Loucy (cell line): ENCODE results near the gene HSPA6.
"Not testable (repeated sequence)": the region's sequence is repeated elsewhere in the genome, so short reads cannot be mapped to it uniquely, and the experiment has no call there.

Source experiments
- EZH2phosphoT487 ChIP-seq: fragments of 200-600 bp; IDR thresholded peaks from 2 replicates; pipeline ENCODE4 v1.6.1; 2018; ENCODE audit warnings: antibody characterized with exemption, mild to moderate bottlenecking, moderate library complexity, borderline replicate concordance
- TF ChIP-seq, protein P1 (sequence below): fragments of 200-600 bp; sonication (generic); conservative IDR thresholded peaks from 2 replicates; pipeline ENCODE4 v1.5.1; 2014; ENCODE audit warnings: mild to moderate bottlenecking, antibody characterized with exemption, low read length

DNA sequence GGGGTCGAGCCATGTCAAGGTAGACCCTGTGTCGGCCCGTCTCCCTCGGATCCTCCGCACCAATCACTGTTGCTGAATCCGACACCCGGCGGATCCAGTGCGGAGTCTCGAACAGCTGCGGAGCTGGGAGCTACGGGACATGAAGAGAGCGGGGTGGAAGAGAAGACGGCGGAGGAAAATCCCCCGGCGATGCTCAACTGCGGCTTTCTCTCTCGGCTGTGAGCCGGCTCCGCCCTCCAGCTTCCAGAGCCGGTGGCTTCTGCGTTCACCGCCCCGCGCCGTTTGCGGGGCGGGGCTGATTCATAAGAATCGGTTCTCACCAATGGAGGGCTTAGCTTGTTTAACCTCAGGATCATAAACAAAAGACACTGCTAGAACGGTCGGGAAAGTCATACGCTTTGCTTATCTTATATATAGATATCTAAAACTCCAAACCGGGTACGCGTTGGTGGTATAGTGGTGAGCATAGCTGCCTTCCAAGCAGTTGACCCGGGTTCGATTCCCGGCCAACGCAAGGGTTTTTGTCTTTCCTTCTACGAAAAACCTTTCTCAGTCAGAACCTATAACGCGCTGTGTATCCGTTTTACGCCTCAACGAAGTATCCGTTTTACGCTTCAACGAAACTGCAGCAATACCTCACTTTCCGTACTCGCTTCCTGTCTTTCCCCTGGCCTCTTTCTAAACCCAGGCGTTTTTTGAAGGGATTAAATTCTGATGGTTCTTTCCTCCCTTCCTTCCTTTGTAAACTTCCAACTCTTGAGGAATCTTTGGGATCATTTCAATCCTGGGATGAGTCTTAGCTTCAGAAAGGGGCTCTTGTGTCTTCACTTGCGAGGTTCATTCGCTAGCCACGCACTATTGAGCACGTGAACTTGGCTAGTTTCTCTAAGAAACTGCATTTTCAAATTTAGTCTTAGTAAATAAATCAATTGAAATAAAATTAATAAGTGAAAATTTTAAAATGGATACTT, 6.6 kb downstream of the HSPA6 start:
- TF ChIP-seq, protein P1, sequence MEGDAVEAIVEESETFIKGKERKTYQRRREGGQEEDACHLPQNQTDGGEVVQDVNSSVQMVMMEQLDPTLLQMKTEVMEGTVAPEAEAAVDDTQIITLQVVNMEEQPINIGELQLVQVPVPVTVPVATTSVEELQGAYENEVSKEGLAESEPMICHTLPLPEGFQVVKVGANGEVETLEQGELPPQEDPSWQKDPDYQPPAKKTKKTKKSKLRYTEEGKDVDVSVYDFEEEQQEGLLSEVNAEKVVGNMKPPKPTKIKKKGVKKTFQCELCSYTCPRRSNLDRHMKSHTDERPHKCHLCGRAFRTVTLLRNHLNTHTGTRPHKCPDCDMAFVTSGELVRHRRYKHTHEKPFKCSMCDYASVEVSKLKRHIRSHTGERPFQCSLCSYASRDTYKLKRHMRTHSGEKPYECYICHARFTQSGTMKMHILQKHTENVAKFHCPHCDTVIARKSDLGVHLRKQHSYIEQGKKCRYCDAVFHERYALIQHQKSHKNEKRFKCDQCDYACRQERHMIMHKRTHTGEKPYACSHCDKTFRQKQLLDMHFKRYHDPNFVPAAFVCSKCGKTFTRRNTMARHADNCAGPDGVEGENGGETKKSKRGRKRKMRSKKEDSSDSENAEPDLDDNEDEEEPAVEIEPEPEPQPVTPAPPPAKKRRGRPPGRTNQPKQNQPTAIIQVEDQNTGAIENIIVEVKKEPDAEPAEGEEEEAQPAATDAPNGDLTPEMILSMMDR: not testable (repeated sequence)
- not testable (repeated sequence) for TF ChIP-seq EZH2phosphoT487
